ENCODE results near the gene LRRC58.
A peak's percentile ranks its signal among the peaks of the same experiment; 100 is the strongest.

DNA sequence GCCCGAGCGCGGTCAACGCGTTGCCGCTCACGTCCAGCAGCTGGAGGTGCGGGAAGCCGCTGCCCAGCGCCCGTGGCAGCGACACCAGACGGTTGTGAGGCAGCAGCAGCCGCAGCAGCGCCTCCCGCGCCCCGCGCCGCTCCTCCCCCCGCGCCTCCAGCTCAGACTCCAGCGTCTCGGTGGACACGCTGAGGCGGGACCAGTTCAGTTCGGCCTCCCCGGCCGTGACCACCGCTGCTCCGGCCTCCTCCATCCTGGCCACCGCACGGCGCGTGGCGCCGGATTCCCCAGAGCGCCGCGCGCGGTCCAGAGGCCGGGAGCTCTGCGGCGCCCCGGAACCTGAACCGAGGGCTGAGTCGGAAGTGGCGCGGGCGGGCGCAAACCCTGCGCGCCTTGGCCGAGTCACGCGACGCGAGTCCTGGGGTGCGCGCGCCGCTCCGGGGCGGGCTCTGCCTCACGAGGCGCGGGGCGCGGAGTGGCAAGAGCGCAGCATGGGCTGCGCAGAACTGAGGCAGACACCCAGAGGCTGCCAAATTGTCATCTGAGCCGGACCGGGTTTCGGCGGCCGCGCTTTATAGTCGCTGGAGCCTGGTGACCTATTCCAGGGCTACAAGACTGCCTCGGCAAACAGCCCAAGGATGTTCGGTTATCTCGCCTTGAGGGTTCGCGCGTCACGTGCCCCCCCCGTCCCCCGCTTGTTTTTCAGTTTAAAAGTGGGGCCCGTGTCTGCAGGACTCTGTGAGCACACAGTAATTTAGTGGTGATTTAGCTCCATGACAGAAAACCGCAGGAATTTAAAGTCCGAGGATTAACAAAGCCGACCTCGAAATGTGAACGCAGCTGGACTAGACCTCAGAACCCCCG lies at the start of gene LRRC58:
- TF ChIP-seq, protein P1, sequence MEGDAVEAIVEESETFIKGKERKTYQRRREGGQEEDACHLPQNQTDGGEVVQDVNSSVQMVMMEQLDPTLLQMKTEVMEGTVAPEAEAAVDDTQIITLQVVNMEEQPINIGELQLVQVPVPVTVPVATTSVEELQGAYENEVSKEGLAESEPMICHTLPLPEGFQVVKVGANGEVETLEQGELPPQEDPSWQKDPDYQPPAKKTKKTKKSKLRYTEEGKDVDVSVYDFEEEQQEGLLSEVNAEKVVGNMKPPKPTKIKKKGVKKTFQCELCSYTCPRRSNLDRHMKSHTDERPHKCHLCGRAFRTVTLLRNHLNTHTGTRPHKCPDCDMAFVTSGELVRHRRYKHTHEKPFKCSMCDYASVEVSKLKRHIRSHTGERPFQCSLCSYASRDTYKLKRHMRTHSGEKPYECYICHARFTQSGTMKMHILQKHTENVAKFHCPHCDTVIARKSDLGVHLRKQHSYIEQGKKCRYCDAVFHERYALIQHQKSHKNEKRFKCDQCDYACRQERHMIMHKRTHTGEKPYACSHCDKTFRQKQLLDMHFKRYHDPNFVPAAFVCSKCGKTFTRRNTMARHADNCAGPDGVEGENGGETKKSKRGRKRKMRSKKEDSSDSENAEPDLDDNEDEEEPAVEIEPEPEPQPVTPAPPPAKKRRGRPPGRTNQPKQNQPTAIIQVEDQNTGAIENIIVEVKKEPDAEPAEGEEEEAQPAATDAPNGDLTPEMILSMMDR (IDR thresholded peaks at IDR 0.05), result peak in 2 of 4 donors; percentile 41 to 44
- TF ChIP-seq POLR2A (IDR thresholded peaks at IDR 0.05), result peak; percentile 93

All from right lobe of liver (tissue), 4 donors.